GM10266 (cell line): Measurements from ENCODE around the gene ARFRP1.

Experiments
- DNase-seq: peaks from one replicate; pipeline ENCODE4 v3.0.0; 2012; ENCODE audit errors: extremely low spot score
- TF ChIP-seq, protein P1 (sequence below): IDR thresholded peaks from 2 replicates; pipeline ENCODE4 v1.5.1; 2012; ENCODE audit warnings: mild to moderate bottlenecking, low read depth; ENCODE audit not compliant: control insufficient read depth, insufficient read depth; ENCODE audit errors: missing control alignments

Gene ARFRP1

DNA sequence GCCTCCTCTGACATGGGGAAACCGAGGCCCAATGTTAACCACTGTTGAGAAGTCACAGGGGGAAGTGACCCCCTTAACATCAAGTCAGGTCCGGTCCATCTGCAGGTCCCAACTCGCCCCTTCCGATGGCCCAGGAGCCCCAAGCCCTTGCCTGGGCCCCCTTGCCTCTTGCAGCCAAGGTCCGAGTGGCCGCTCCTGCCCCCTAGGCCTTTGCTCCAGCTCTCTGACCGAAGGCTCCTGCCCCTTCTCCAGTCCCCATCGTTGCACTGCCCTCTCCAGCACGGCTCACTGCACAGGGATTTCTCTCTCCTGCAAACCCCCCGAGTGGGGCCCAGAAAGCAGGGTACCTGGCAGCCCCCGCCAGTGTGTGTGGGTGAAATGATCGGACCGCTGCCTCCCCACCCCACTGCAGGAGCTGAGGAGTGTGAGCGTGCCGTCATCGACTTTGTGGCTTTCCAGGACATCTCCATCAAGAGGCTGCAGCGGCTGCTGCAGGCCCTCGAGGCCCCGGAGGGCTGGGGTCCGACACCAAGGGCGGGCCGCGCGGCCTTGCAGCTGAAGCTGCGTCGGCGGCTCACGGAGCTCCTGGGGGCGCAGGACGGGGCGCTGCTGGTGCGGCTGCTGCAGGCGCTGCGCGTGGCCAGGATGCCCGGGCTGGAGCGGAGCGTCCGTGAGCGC is 9.8 kb downstream of the ARFRP1 start:
- no peak for DNase-seq
- TF ChIP-seq, protein P1, sequence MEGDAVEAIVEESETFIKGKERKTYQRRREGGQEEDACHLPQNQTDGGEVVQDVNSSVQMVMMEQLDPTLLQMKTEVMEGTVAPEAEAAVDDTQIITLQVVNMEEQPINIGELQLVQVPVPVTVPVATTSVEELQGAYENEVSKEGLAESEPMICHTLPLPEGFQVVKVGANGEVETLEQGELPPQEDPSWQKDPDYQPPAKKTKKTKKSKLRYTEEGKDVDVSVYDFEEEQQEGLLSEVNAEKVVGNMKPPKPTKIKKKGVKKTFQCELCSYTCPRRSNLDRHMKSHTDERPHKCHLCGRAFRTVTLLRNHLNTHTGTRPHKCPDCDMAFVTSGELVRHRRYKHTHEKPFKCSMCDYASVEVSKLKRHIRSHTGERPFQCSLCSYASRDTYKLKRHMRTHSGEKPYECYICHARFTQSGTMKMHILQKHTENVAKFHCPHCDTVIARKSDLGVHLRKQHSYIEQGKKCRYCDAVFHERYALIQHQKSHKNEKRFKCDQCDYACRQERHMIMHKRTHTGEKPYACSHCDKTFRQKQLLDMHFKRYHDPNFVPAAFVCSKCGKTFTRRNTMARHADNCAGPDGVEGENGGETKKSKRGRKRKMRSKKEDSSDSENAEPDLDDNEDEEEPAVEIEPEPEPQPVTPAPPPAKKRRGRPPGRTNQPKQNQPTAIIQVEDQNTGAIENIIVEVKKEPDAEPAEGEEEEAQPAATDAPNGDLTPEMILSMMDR: no peak

DNA sequence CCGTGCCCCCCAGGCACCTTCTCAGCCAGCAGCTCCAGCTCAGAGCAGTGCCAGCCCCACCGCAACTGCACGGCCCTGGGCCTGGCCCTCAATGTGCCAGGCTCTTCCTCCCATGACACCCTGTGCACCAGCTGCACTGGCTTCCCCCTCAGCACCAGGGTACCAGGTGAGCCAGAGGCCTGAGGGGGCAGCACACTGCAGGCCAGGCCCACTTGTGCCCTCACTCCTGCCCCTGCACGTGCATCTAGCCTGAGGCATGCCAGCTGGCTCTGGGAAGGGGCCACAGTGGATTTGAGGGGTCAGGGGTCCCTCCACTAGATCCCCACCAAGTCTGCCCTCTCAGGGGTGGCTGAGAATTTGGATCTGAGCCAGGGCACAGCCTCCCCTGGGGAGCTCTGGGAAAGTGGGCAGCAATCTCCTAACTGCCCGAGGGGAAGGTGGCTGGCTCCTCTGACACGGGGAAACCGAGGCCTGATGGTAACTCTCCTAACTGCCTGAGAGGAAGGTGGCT is 10.4 kb downstream of the ARFRP1 start:
- TF ChIP-seq, protein P1: no peak
- DNase-seq: no peak

DNA sequence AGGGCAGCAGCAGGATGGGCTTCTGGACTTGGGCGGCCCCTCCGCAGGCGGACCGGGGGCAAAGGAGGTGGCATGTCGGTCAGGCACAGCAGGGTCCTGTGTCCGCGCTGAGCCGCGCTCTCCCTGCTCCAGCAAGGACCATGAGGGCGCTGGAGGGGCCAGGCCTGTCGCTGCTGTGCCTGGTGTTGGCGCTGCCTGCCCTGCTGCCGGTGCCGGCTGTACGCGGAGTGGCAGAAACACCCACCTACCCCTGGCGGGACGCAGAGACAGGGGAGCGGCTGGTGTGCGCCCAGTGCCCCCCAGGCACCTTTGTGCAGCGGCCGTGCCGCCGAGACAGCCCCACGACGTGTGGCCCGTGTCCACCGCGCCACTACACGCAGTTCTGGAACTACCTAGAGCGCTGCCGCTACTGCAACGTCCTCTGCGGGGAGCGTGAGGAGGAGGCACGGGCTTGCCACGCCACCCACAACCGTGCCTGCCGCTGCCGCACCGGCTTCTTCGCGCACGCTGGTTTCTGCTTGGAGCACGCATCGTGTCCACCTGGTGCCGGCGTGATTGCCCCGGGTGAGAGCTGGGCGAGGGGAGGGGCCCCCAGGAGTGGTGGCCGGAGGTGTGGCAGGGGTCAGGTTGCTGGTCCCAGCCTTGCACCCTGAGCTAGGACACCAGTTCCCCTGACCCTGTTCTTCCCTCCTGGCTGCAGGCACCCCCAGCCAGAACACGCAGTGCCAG is 11.0 kb downstream of the ARFRP1 start, which contains the start of gene TNFRSF6B:
Gene TNFRSF6B, plus strand, starts transcription at position 25 of the 729 bp plus-strand sequence. Its CDS starts 116 bp downstream, at position 141.
- TF ChIP-seq, protein P1: no peak
- DNase-seq: no peak

DNA sequence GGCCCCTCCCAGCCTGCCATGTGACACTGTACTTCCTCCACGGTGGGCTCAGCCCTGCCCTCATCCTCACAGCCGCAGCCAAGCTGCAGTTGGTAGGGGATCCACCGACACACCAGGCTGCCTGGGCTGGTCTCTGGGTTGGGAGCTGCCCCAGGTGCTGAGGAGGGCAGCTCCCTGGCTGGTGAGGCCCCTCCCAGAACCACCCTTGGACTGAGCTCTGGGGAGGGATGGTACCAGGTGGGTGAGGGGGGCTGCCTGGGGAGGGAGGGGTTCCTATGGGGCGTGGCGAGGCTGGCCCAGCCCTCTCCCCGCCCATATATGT is 11.5 kb downstream of the ARFRP1 start:
- DNase-seq: no peak
- TF ChIP-seq, protein P1: no peak

DNA sequence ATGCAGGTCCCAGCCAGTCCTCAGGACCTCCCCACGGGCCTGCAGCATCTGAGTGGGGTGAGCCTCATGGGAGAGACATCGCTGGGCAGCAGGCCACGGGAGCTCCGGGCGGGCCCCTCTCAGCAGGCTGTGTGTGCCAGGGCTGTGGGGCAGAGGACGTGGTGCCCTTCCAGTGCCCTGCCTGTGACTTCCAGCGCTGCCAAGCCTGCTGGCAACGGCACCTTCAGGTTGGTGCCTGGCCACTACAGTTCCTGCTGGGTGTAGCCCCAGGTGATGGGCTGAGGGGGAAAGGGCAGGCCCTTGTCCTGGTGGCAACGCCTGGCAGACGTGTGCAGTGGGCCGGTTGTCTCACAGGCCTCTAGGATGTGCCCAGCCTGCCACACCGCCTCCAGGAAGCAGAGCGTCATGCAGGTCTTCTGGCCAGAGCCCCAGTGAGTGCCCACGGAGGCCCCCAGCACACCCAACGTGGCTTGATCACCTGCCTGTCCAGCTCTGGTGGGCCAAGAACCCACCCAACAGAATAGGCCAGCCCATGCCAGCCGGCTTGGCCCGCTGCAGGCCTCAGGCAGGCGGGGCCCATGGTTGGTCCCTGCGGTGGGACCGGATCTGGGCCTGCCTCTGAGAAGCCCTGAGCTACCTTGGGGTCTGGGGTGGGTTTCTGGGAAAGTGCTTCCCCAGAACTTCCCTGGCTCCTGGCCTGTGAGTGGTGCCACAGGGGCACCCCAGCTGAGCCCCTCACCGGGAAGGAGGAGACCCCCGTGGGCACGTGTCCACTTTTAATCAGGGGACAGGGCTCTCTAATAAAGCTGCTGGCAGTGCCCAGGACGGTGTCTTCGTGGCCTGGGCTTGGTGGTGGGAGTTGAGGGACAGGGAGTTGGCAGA is 12.1 kb downstream of the ARFRP1 start:
- DNase-seq: no peak
- TF ChIP-seq, protein P1: no peak

DNA sequence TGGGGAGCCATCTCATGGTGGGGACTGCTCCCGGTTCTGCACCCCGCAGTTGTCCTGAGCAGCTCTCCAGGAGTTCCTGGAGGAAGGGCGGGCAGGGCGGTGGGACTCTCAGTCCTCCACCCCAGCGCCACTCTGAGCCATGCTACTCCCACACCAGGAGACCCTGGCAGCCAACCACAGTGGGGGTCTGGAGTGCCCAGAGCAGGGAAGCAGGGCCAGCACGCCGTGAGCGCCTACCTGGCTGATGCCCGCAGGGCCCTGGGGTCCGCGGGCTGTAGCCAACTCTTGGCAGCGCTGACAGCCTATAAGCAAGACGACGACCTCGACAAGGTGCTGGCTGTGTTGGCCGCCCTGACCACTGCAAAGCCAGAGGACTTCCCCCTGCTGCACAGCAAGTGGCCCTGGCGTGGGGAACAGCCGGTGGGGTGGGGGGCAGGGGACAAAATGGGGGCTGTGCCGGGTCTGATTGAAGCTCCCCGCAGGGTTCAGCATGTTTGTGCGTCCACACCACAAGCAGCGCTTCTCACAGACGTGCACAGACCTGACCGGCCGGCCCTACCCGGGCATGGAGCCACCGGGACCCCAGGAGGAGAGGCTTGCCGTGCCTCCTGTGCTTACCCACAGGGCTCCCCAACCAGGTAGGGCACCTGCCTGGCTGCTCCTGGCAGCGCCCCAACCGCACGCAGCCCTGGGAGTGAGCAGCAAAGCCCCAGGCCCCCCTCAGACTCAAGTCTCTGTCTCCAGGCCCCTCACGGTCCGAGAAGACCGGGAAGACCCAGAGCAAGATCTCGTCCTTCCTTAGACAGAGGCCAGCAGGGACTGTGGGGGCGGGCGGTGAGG is 13.0 kb downstream of the ARFRP1 start:
- TF ChIP-seq, protein P1: no peak
- DNase-seq: no peak
